MM.1S (cell line): Measurements from ENCODE around the gene GID4.

Source experiments
- DNase-seq: peaks from one replicate; pipeline ENCODE4 v3.0.0-alpha.2; 2015
- H2AFZ ChIP-seq: fragments of 300-600 bp; sonication (generic); 2 replicates; pipeline ENCODE4 v1.6.0; 2016; ENCODE audit warnings: antibody characterized with exemption, low read length
- H3F3A ChIP-seq: fragments of 300-600 bp; sonication (generic); 2 replicates; pipeline ENCODE4 v1.6.1; 2016; ENCODE audit warnings: mild to moderate bottlenecking, antibody characterized with exemption, low read length, moderate library complexity, mixed read lengths; ENCODE audit not compliant: insufficient read depth
- H3K27ac ChIP-seq: fragments of 300-600 bp; sonication (generic); 2 replicates; pipeline ENCODE4 v1.5.1; 2016; ENCODE audit warnings: mild to moderate bottlenecking, low read length
- H3K27me3 ChIP-seq: fragments of 300-600 bp; sonication (generic); replicated peaks from 2 replicates; pipeline ENCODE4 v1.6.0; 2016; ENCODE audit warnings: low read length; ENCODE audit not compliant: insufficient read depth
- H3K36me3 ChIP-seq: fragments of 300-600 bp; sonication (generic); replicated peaks from 2 replicates; pipeline ENCODE4 v1.6.1; 2016; ENCODE audit warnings: mild to moderate bottlenecking, low read length, mixed read lengths; ENCODE audit not compliant: insufficient read depth
- H3K4me1 ChIP-seq: fragments of 300-600 bp; sonication (generic); 2 replicates; pipeline ENCODE4 v1.6.1; 2016; ENCODE audit warnings: low read length, mixed read lengths
- H3K4me2 ChIP-seq: fragments of 300-600 bp; sonication (generic); 2 replicates; pipeline ENCODE4 v1.6.0; 2016; ENCODE audit warnings: low read depth, low read length
- H3K4me3 ChIP-seq: fragments of 300-600 bp; sonication (generic); 2 replicates; pipeline ENCODE4 v1.5.1; 2016; ENCODE audit warnings: low read length, mixed read lengths
- H3K79me2 ChIP-seq: fragments of 300-600 bp; sonication (generic); 2 replicates; pipeline ENCODE4 v1.6.1; 2016; ENCODE audit warnings: mixed run types, low read length, mixed read lengths
- H3K9ac ChIP-seq: fragments of 300-600 bp; sonication (generic); 2 replicates; pipeline ENCODE4 v1.6.1; 2016; ENCODE audit warnings: low read length, mixed read lengths
- H3K9me2 ChIP-seq: fragments of 300-600 bp; sonication (generic); replicated peaks from 2 replicates; pipeline ENCODE4 v1.6.1; 2016; ENCODE audit warnings: mild to moderate bottlenecking, low read length, mixed read lengths; ENCODE audit not compliant: insufficient read depth
- H3K9me3 ChIP-seq: fragments of 300-600 bp; sonication (generic); replicated peaks from 2 replicates; pipeline ENCODE4 v1.6.1; 2016; ENCODE audit warnings: mild to moderate bottlenecking, low read length, mixed read lengths; ENCODE audit not compliant: insufficient read depth
- H4K20me1 ChIP-seq: fragments of 300-600 bp; sonication (generic); 2 replicates; pipeline ENCODE4 v1.6.1; 2016; ENCODE audit warnings: mild to moderate bottlenecking, low read length, moderate library complexity, mixed read lengths; ENCODE audit not compliant: insufficient read depth
- EZH2 ChIP-seq: fragments of 300-600 bp; sonication (generic); optimal IDR thresholded peaks from 2 replicates; pipeline ENCODE3; 2017; ENCODE audit warnings: low read depth, mild to moderate bottlenecking, antibody characterized with exemption, low read length, mixed read lengths
- EZH2phosphoT487 ChIP-seq: fragments of 300-600 bp; sonication (generic); IDR thresholded peaks from 2 replicates; pipeline ENCODE4 v1.6.1; 2018; ENCODE audit warnings: antibody characterized with exemption, low read length
- TF ChIP-seq, protein P1 (sequence below): fragments of 300-600 bp; sonication (generic); IDR thresholded peaks from 2 replicates; pipeline ENCODE4 v1.5.1; 2016; ENCODE audit warnings: antibody characterized with exemption, low read length, mixed read lengths

GID4 gene

DNA sequence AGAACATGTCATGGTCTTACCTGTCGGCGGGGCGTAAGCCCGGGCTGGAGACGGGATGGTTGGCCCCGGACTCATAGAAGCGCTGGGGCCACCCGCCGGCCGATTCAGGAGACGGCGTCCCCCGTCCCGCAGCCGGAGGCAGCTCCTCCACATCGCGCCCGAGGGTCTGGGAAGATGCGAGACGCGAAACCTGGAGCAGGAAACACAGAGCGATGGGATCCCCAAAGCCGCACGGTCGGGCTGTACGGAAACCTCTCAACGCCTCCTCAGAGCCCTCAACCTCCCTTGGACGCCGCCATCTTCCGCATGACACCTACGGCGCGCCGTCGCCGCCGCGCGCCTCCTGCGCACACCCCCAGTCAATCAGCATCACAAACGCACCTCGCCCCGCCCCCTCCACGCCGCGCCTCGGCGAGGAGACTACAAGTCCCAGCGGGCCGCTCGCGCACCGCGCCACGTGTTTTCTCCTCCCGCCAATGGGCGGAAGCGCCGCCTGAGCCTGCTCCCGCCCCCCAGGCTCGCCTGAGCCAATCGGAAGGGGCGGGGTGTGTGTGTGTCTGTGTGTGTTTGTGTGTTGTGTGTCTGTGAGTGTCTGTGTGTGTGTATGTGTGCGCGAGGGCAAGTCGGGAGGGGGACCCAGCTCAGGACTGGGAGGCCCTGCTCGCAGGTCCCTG is at the start of gene GID4, which contains the start of gene ATPAF2:
Gene GID4 (plus strand): TSS at position 548 of the 674 bp plus-strand sequence. CDS start 57 bp downstream, at position 605.
Gene ATPAF2 (minus strand): TSS at position 308 of the 674 bp plus-strand sequence. CDS start 155 bp downstream, at position 153.
- no peaks in the 10 kb centered on the region for H3K27me3 ChIP-seq
- peaks cover 16% of the 10 kb centered on the region for H3K4me1 ChIP-seq
- peak within 1 kb of the TSS; percentile 89 for H3K4me2 ChIP-seq
- peak within 1 kb of the TSS; percentile 72 for H3K9ac ChIP-seq
- H3K36me3 ChIP-seq = no peaks in the 10 kb centered on the region
- peak; percentile 99 for DNase-seq
- no peaks in the 10 kb centered on the region for H3F3A ChIP-seq
- peaks cover 74% of the 10 kb centered on the region for H3K79me2 ChIP-seq
- H3K9me3 ChIP-seq = no peaks in the 10 kb centered on the region
- H3K27ac ChIP-seq = peak within 1 kb of the TSS; percentile 11; the same call in 1 of the 2 replicates
- TF ChIP-seq EZH2phosphoT487 (no peak), EZH2 (no peak)
- TF ChIP-seq, protein P1, sequence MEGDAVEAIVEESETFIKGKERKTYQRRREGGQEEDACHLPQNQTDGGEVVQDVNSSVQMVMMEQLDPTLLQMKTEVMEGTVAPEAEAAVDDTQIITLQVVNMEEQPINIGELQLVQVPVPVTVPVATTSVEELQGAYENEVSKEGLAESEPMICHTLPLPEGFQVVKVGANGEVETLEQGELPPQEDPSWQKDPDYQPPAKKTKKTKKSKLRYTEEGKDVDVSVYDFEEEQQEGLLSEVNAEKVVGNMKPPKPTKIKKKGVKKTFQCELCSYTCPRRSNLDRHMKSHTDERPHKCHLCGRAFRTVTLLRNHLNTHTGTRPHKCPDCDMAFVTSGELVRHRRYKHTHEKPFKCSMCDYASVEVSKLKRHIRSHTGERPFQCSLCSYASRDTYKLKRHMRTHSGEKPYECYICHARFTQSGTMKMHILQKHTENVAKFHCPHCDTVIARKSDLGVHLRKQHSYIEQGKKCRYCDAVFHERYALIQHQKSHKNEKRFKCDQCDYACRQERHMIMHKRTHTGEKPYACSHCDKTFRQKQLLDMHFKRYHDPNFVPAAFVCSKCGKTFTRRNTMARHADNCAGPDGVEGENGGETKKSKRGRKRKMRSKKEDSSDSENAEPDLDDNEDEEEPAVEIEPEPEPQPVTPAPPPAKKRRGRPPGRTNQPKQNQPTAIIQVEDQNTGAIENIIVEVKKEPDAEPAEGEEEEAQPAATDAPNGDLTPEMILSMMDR = no peak; the same call in 1 of the 2 replicates
- H3K9me2 ChIP-seq = no peaks in the 10 kb centered on the region
- H2AFZ ChIP-seq = peak within 1 kb of the TSS; percentile 88
- no peaks in the 10 kb centered on the region for H4K20me1 ChIP-seq
- H3K4me3 ChIP-seq = peak within 1 kb of the TSS; percentile 97

DNA sequence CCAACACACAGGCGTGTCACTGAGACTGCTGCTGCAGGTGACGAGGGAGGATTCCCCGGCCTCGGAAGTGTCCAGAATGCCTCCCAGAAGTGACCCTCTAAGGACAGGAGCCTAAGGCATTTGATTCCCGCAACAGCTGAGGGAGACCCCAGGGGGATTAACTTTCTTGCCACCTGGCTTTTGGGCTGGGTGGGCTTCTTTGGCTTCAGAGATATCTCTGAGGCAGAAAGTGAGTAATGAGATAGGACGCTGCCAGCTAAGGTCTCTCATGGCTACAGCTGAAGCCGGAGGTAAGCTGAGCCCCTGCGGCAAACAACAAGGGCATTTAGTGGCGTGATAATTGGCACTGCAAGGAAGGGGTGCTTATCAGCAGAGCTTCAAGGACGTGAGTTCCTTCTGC is 49.6 kb upstream of the GID4 start:
- H3K27me3 ChIP-seq = no peaks in the 10 kb centered on the region
- H3K9ac ChIP-seq = no peak overlapping the region
- H3K4me3 ChIP-seq = no peak overlapping the region
- H2AFZ ChIP-seq = no peak overlapping the region
- no peaks in the 10 kb centered on the region for H3K9me3 ChIP-seq
- no peaks in the 10 kb centered on the region for H3K36me3 ChIP-seq
- H3K79me2 ChIP-seq = no peaks in the 10 kb centered on the region
- no peaks in the 10 kb centered on the region for H3K4me1 ChIP-seq
- H3K9me2 ChIP-seq = no peaks in the 10 kb centered on the region
- no peak overlapping the region for H3K4me2 ChIP-seq
- no peaks in the 10 kb centered on the region for H3F3A ChIP-seq
- DNase-seq = no peak
- no peak overlapping the region for H3K27ac ChIP-seq
- TF ChIP-seq, protein P1 = no peak
- TF ChIP-seq EZH2 = no peak
- no peak for TF ChIP-seq EZH2phosphoT487
- no peaks in the 10 kb centered on the region for H4K20me1 ChIP-seq

DNA sequence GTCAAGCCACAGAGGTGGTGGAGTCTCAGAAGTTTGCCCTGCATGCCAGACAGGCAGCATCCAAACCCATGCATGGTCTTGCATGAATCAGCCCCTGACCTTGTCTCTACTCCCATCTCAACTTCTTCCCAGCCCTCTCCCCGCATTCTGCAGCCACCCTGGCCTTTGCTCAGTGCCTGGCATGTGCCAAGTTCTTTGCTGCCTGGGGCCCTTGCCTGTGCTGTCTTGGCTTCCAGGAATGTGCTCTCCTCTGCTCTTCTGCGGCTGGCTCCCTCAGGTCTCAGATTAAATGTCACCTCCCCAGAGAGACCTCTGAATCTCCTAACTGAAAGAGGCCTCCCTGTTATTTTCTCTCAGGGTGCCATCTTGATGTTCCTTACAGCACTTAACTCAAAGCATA is 48.9 kb upstream of the GID4 start:
- H4K20me1 ChIP-seq = no peaks in the 10 kb centered on the region
- H3K27me3 ChIP-seq = no peaks in the 10 kb centered on the region
- no peak overlapping the region for H3K4me3 ChIP-seq
- H2AFZ ChIP-seq = no peak overlapping the region
- no peak for DNase-seq
- H3K9ac ChIP-seq = no peak overlapping the region
- TF ChIP-seq, protein P1 = no peak
- TF ChIP-seq EZH2phosphoT487 (no peak), EZH2 (no peak)
- no peaks in the 10 kb centered on the region for H3K79me2 ChIP-seq
- no peaks in the 10 kb centered on the region for H3K9me2 ChIP-seq
- no peaks in the 10 kb centered on the region for H3F3A ChIP-seq
- no peak overlapping the region for H3K4me2 ChIP-seq
- no peaks in the 10 kb centered on the region for H3K4me1 ChIP-seq
- H3K9me3 ChIP-seq = no peaks in the 10 kb centered on the region
- no peak overlapping the region for H3K27ac ChIP-seq
- no peaks in the 10 kb centered on the region for H3K36me3 ChIP-seq
